Fibroblast of pulmonary artery (primary cell): ENCODE measurements around the gene OSCAR.

Experiments used
- DNase-seq: peaks from one replicate; pipeline ENCODE4 v3.0.0-alpha.2; 2010; ENCODE audit warnings: low read depth
- H3K4me3 ChIP-seq: replicated peaks from 2 replicates; pipeline ENCODE4 v1.5.1; 2011; ENCODE audit warnings: low read depth, mild to moderate bottlenecking, control low read depth, low read length, moderate library complexity
- CTCF ChIP-seq: IDR thresholded peaks from 2 replicates; pipeline ENCODE4 v1.5.1; 2011; ENCODE audit warnings: mild to moderate bottlenecking, control low read depth, low read length, inconsistent platforms; ENCODE audit errors: missing control alignments

The OSCAR gene

DNA sequence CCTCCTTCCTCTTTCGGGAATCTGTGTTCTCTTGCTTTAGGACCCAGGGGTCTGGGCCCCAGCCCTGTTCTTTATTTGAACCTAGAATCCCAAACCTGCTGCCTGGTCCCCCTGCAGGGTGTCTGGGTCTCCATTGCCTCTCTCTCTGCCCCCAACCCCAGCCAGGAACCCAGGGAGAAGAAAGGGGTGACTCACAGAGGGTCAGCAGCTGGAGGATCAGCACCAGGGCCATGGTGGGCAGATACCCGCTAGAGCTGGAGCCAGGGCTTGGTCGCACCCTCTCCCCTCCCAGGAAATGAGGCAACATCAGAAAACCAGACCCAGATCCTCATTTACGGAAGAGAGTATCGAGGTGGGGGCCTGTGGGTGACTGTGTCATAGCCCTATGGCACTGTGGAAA is at the start of gene OSCAR:
OSCAR (minus strand) TSS at position 243 of the 400 bp plus-strand sequence; CDS start at position 232, 11 bp downstream.
- no peak for TF ChIP-seq CTCF
- no peak within 1 kb of the TSS for H3K4me3 ChIP-seq
- DNase-seq, result peak; percentile 18

GRCh38 chr19:54149021-54149812 is 48.6 kb upstream of the OSCAR start:
- TF ChIP-seq CTCF, result no peak
- no peak for DNase-seq
- H3K4me3 ChIP-seq, result no peak overlapping the region

- DNase-seq, result no peak
- H3K4me3 ChIP-seq, result no peak overlapping the region
- no peak for TF ChIP-seq CTCF
These were observed 47.6 kb upstream of the OSCAR start for GRCh38 chr19:54148158-54148557.

DNA sequence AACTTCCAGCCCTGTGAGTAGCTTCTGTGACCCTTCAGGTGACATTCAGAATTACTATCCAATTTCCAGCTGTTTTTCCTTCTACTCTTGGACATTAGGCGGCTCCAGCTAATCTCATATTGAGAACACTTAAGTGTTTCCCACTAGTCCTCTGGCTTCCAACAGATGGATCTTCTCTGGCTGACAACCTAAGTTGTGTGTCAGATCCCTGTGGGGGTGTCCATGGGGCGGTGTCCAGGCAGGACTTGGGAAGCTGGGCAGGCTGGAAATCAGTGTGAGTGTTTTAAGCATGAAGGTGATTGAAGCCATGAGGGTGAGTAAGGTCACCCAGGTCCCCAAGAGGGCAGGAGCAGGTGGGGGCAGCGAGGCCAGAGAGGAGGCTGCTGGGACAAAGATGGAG is 47.1 kb upstream of the OSCAR start:
- no peak overlapping the region for H3K4me3 ChIP-seq
- TF ChIP-seq CTCF, result no peak

DNA sequence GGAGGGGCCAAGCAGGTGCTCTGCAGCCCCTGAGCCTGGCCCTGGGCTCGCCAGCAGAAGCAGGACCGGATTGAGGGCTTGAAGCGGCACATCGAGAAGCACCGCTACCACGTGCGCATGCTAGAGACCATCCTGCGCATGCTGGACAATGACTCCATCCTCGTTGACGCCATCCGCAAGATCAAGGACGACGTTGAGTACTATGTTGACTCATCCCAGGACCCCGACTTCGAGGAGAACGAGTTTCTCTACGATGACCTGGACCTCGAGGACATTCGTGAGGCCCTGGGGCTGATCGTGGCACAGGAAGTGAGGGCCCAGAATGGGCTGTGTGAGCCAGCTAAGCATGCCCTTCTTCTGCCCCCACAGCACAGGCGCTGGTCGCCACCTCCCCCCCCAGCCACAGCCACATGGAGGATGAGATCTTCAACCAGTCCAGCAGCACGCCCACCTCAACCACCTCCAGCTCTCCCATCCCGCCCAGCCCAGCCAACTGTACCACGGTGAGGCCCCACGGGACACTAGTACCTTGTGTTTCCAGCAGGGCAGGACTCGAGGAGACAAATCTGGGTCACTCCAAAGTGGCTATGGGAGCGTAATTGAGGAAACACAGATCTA is 45.0 kb upstream of the OSCAR start:
- no peak overlapping the region for H3K4me3 ChIP-seq
- no peak for DNase-seq
- TF ChIP-seq CTCF, result no peak

More for the DNA sequence above, 47.1 kb upstream of the OSCAR start:
- peak; percentile 41 for DNase-seq

DNA sequence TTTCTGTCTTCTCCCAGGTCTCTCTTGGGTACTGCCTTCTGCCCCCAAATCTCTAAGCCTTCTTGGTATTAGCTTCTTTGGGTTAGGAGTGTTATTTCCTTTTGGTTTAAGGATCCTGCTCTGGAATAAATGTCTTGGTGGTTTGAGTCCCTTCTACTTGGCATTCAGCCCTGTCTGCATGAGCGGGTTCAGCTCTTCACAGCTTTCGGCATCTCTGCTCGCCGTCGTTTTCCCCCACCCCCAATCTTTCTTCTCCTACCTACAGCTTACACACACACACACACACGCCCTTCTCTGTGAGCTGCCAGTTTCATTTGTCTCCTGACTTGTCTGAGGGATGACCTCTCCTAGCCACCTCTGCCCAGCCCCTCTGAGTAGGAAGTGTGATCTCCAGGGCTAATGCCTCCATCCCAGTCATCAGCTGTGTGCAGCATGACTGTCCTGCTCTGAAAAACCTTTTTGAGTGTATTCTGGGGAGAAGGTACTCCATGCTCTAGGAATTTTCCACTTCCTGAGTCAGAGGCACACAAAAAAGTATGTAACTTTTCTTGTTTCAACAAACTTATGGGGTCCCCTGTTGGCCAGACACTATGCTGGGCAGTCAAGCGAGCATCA is 41.7 kb upstream of the OSCAR start:
- no peak for DNase-seq
- H3K4me3 ChIP-seq, result no peak overlapping the region
- TF ChIP-seq CTCF, result no peak
